ENCODE results near the gene SH3GLB2.

The SH3GLB2 gene

DNA sequence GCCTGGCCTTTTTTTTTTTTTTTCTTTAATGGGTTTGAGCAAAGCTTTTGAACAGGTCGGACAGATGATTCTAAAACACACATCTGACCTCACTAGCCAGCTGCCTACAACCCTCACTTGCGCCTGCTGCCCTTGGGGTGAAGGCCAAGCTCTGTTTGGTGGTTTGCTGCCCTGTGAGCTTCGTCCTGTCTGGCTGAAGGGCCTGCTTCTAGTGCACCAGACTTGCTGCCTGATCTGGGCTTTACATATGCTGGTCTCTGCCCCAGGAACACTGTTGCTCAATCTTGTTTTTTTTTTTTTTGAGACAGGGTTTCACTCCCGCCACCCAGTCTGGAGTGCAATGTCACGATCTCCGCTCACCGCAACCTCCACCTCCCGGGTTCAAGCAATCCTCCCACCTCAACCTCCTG is 36.4 kb upstream of the SH3GLB2 start:
- peaks cover 22% of the 10 kb centered on the region for H3K36me3 ChIP-seq (replicated peaks)

GRCh38 chr9:129063061-129063460 is 34.9 kb upstream of the SH3GLB2 start:
- no peak for DNase-seq (ENCODE audit: low spot score in 2 of 2)
- peaks cover 18% of the 10 kb centered on the region for H3K36me3 ChIP-seq (replicated peaks)
- H3K4me1 ChIP-seq, result no peaks in the 10 kb centered on the region
- no peaks in the 10 kb centered on the region for H3K9me3 ChIP-seq
- no peak overlapping the region for H3K4me3 ChIP-seq
- in situ Hi-C loops (cut with MboI; ENCODE audit: low sequenced_read_pairs), result no loop called here
- no peaks in the 10 kb centered on the region for H3K27me3 ChIP-seq (ENCODE audit: low read depth)

More for the DNA sequence above, 36.4 kb upstream of the SH3GLB2 start:
- Histone ChIP-seq H3K9me3 (no peaks in the 10 kb centered on the region), H3K4me3 (no peak overlapping the region), H3K4me1 (no peaks in the 10 kb centered on the region), H3K27me3 (ENCODE audit: low read depth) (no peaks in the 10 kb centered on the region)
- in situ Hi-C loops (cut with MboI; ENCODE audit: low sequenced_read_pairs), result no loop called here
- DNase-seq (ENCODE audit: low spot score in 2 of 2), result no peak

GRCh38 chr9:129060991-129061390 is 32.9 kb upstream of the SH3GLB2 start:
- no peak for DNase-seq (ENCODE audit: low spot score in 2 of 2)
- H3K36me3 ChIP-seq (replicated peaks), result peaks cover 13% of the 10 kb centered on the region; the same call in 1 of the 2 replicates
- in situ Hi-C loops (cut with MboI; ENCODE audit: low sequenced_read_pairs), result no loop called here
- H3K27me3 ChIP-seq (ENCODE audit: low read depth), result no peaks in the 10 kb centered on the region
- H3K4me3 ChIP-seq, result no peak overlapping the region
- H3K4me1 ChIP-seq, result no peaks in the 10 kb centered on the region
- H3K9me3 ChIP-seq, result no peaks in the 10 kb centered on the region

GRCh38 chr9:129059796-129060785 is 32.0 kb upstream of the SH3GLB2 start:
- no peak for DNase-seq (ENCODE audit: low spot score in 2 of 2)
- Histone ChIP-seq H3K4me3 (no peak overlapping the region), H3K36me3 (replicated peaks) (peaks cover 6% of the 10 kb centered on the region; the same call in 1 of the 2 replicates), H3K4me1 (no peaks in the 10 kb centered on the region), H3K9me3 (no peaks in the 10 kb centered on the region), H3K27me3 (ENCODE audit: low read depth) (no peaks in the 10 kb centered on the region)
- in situ Hi-C loops (cut with MboI; ENCODE audit: low sequenced_read_pairs), result no loop called here

GRCh38 chr9:129058965-129059795 is 31.0 kb upstream of the SH3GLB2 start:
- H3K27me3 ChIP-seq (ENCODE audit: low read depth), result no peaks in the 10 kb centered on the region
- in situ Hi-C loops (cut with MboI; ENCODE audit: low sequenced_read_pairs), result no loop called here
- no peaks in the 10 kb centered on the region for H3K4me1 ChIP-seq
- H3K4me3 ChIP-seq, result no peak overlapping the region
- DNase-seq (ENCODE audit: low spot score in 2 of 2), result no peak
- peaks cover 10% of the 10 kb centered on the region; the same call in 1 of the 2 replicates for H3K36me3 ChIP-seq (replicated peaks)
- H3K9me3 ChIP-seq, result no peaks in the 10 kb centered on the region

DNA sequence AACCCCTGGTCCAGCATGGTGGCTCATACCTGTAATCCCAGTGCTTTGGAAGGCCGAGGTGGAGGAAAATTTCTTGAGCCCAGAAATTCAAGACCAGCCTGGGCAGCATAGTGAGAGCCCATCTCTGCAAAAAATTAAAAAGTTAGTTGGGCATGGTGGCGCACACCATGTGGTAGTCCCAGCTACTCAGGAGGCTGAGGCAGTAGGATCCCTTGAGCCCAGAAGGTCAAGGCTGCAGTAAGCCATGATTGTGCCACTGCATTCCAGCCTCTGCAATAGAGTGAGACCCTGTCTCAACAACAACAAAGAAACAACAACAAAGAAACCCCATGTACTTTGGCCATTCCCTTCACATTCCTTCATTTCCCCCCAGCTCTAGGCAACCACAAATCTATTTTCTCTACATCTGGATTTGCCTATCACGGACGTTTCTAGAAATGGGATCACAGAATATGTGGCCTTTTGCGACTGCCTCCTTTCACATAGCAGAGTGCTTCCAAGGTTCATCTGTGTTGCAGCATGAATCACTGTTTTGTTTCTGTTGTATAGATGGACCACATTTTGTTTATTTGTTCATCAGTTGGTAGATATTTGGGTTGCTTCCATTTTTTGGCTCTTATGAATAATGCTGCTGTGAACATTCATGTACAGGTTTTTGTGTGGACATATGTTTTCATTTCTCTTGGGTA is 26.2 kb upstream of the SH3GLB2 start:
- Histone ChIP-seq H3K27me3 (ENCODE audit: low read depth) (no peaks in the 10 kb centered on the region), H3K4me3 (no peak overlapping the region), H3K36me3 (replicated peaks) (peaks cover 12% of the 10 kb centered on the region), H3K4me1 (no peaks in the 10 kb centered on the region), H3K9me3 (no peaks in the 10 kb centered on the region)
- in situ Hi-C loops (cut with MboI; ENCODE audit: low sequenced_read_pairs), result no loop called here
- DNase-seq (ENCODE audit: low spot score in 2 of 2), result no peak

DNA sequence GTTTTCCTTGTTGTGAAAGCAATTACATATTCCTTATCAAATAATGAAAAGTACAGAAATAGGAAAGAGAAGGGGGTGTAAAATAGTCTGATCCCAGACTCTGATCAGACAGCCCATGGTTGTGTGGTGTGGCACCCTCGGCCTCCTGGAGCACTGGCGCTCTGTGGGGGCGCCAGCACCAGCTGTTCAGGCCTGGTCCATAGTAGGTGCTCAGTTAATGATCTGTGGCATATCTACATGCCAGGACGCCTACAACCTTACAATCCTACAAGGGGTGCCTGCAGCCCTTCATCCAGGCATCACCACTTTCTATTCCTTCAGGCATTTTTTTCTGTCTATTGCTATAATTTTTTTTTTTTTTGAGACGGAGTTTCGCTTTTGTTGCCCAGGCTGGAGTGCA is 24.9 kb upstream of the SH3GLB2 start:
- H3K4me3 ChIP-seq, result no peak overlapping the region
- no peaks in the 10 kb centered on the region for H3K4me1 ChIP-seq
- peaks cover 20% of the 10 kb centered on the region for H3K36me3 ChIP-seq (replicated peaks)
- no peaks in the 10 kb centered on the region for H3K9me3 ChIP-seq
- no peaks in the 10 kb centered on the region for H3K27me3 ChIP-seq (ENCODE audit: low read depth)
- DNase-seq (ENCODE audit: low spot score in 2 of 2), result no peak
- in situ Hi-C loops (cut with MboI; ENCODE audit: low sequenced_read_pairs), result no loop called here

- Histone ChIP-seq H3K4me3 (no peak overlapping the region), H3K36me3 (replicated peaks) (peaks cover 24% of the 10 kb centered on the region), H3K4me1 (no peaks in the 10 kb centered on the region), H3K9me3 (no peaks in the 10 kb centered on the region), H3K27me3 (ENCODE audit: low read depth) (no peaks in the 10 kb centered on the region)
- in situ Hi-C loops (cut with MboI; ENCODE audit: low sequenced_read_pairs), result no loop called here
- no peak for DNase-seq (ENCODE audit: low spot score in 2 of 2)
Measured at GRCh38 chr9:129052592-129052991, 24.5 kb upstream of the SH3GLB2 start.

GRCh38 chr9:129042016-129042415 is 13.9 kb upstream of the SH3GLB2 start:
- H3K36me3 ChIP-seq (replicated peaks), result peaks cover 3% of the 10 kb centered on the region; the same call in 1 of the 2 replicates
- no peak overlapping the region for H3K4me3 ChIP-seq
- H3K9me3 ChIP-seq, result no peaks in the 10 kb centered on the region
- H3K4me1 ChIP-seq, result peaks cover 3% of the 10 kb centered on the region; the same call in 1 of the 2 replicates
- in situ Hi-C loops (cut with MboI; ENCODE audit: low sequenced_read_pairs), result no loop called here
- no peak for DNase-seq (ENCODE audit: low spot score in 2 of 2)
- H3K27me3 ChIP-seq (ENCODE audit: low read depth), result no peaks in the 10 kb centered on the region

- Histone ChIP-seq H3K4me1 (peaks cover 7% of the 10 kb centered on the region), H3K4me3 (no peak overlapping the region), H3K9me3 (no peaks in the 10 kb centered on the region), H3K36me3 (replicated peaks) (peaks cover 8% of the 10 kb centered on the region; the same call in 1 of the 2 replicates), H3K27me3 (ENCODE audit: low read depth) (no peaks in the 10 kb centered on the region)
- in situ Hi-C loops (cut with MboI; ENCODE audit: low sequenced_read_pairs), result no loop called here
- DNase-seq (ENCODE audit: low spot score in 2 of 2), result no peak
Measured at GRCh38 chr9:129040113-129040643, 12.0 kb upstream of the SH3GLB2 start.

GRCh38 chr9:129038109-129038852 is 10.2 kb upstream of the SH3GLB2 start:
- DNase-seq (ENCODE audit: low spot score in 2 of 2), result no peak
- Histone ChIP-seq H3K36me3 (replicated peaks) (peaks cover 8% of the 10 kb centered on the region; the same call in 1 of the 2 replicates), H3K27me3 (ENCODE audit: low read depth) (no peaks in the 10 kb centered on the region), H3K4me1 (peaks cover 7% of the 10 kb centered on the region), H3K9me3 (no peaks in the 10 kb centered on the region), H3K4me3 (no peak overlapping the region; the same call in 1 of the 2 replicates)
- in situ Hi-C loops (cut with MboI; ENCODE audit: low sequenced_read_pairs), result no loop called here

DNA sequence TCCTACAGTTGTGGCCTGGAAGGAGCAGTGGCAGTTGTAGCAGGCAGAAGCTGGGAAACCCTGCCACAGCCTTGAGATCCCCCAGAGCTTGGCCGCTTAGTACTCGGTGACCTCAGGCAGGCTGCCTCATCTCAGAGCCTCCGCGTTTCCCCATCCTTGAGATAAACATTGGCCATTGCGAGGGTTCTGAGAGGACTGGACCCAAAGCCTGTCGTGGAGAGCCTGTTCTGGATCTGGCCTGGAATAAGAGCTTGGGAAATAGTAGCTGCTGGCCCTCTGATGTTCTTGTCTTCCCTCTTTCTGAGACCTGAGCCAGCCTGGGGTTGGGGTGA is 9.6 kb upstream of the SH3GLB2 start:
- H3K36me3 ChIP-seq (replicated peaks), result peaks cover 8% of the 10 kb centered on the region; the same call in 1 of the 2 replicates
- H3K4me1 ChIP-seq, result peaks cover 7% of the 10 kb centered on the region
- no peak for DNase-seq (ENCODE audit: low spot score in 2 of 2)
- H3K9me3 ChIP-seq, result no peaks in the 10 kb centered on the region
- peak overlapping the region; percentile 99 for H3K4me3 ChIP-seq
- in situ Hi-C loops (cut with MboI; ENCODE audit: low sequenced_read_pairs), result no loop called here
- H3K27me3 ChIP-seq (ENCODE audit: low read depth), result no peaks in the 10 kb centered on the region

Data from HAP-1 (cell line).